Measurements from ENCODE around the gene C17orf113.

DNA sequence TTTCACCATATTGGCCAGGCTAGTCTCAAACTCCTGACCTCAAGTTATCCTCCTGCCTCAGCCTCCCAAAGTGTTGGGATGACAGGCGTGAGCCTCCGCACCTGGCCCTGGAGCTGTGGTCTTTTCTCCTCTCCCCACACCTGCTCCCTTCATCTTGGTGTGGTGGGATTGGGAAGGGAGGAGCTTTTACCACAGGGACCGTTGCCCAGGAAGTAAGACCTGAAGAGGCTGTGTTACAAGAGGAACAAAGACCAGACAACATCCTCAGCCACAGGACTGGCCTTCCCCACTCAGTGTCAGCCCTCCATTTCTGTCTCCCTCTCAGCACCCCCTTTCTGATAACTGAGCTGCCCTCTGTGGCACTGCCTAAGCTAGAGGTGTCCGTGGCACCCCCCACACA lies 9.4 kb upstream of the C17orf113 start:
- TF ChIP-seq POLR2AphosphoS5 (IDR thresholded peaks at IDR 0.05) = no peak
- TF ChIP-seq, protein P1, sequence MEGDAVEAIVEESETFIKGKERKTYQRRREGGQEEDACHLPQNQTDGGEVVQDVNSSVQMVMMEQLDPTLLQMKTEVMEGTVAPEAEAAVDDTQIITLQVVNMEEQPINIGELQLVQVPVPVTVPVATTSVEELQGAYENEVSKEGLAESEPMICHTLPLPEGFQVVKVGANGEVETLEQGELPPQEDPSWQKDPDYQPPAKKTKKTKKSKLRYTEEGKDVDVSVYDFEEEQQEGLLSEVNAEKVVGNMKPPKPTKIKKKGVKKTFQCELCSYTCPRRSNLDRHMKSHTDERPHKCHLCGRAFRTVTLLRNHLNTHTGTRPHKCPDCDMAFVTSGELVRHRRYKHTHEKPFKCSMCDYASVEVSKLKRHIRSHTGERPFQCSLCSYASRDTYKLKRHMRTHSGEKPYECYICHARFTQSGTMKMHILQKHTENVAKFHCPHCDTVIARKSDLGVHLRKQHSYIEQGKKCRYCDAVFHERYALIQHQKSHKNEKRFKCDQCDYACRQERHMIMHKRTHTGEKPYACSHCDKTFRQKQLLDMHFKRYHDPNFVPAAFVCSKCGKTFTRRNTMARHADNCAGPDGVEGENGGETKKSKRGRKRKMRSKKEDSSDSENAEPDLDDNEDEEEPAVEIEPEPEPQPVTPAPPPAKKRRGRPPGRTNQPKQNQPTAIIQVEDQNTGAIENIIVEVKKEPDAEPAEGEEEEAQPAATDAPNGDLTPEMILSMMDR (IDR thresholded peaks at IDR 0.05) = no peak
- TF ChIP-seq POLR2A (IDR thresholded peaks at IDR 0.05) = no peak
- no peak for TF ChIP-seq EP300 (IDR thresholded peaks at IDR 0.05; ENCODE audit: low read depth)
